ENCODE results near the gene DBI. TPM values are rescaled to one million over a fixed set of nuclear protein-coding genes. Genes with fewer than 3 reads are reported as not detected.

The DBI gene
- total and polyA plus RNA-seq, 2 of the 8 experiments (the other 6 are each of a cell fraction or from before 2014, with no cell fraction given) = 180 to 212 TPM

- TF ChIP-seq CTCF (IDR thresholded peaks at IDR 0.05; ENCODE audit: control extremely low read depth in 1 of 3, insufficient read depth in 1 of 3, low read depth in 1 of 3, low read length in 3 of 3) (no peak), CEBPB (IDR thresholded peaks at IDR 0.05; ENCODE audit: low read depth, low read length) (no peak), BCL11A (IDR thresholded peaks at IDR 0.05; ENCODE audit: low read depth in 2 of 2, low read length in 2 of 2) (no peak)
Measured at GRCh38 chr2:119333360-119333759, 33.4 kb upstream of the DBI start (continued).
